ENCODE measurements around the gene RAB22A.

RAB22A gene

DNA sequence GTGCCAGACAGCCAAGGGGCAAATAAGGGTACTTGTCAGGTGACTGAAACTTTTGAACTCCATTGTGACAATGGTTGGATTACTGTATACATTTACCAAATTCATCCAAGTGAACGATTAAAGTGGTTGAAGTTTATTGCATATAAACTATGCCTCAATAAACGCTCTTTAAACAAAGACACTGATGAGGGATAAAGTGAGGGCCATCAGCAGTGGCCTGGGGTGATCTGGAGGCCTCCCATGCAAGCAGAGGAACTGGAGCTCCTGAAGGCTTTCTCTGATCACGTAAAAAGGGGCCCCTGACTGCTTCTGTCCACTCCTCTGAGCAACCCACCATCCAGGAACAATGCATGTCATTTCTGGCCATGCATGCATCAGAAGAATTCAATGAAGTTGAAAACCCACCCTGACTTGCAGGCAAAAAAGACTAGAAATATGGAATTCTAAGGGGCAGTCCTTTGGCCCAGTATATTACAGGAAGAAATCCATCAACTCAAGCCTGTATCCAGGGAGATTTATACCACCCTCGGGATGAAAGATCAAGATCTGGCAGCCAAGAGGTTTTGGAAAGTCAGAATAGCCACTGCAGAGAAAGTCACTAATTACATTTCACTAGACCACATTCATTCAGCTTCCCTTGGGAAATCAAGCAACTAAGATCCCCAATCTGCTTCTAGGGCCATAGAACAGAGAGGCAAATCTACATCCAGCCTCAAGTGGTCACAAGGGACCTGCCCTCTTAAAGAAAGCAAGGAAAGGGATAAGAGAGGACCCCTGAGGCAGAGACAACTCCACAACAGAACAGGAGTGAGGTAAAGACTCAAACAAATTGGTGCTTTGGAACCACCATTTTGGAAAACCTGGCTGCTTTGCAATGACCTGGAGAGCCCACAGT, 31.7 kb upstream of the RAB22A start:
- Histone ChIP-seq H3K27me3 (ENCODE audit: control insufficient read depth, insufficient read depth, low read length) (no peaks in the 10 kb centered on the region), H3K4me1 (ENCODE audit: control insufficient read depth, insufficient read depth, low read length) (no peaks in the 10 kb centered on the region), H3K4me3 (ENCODE audit: low read depth, low read length) (no peak overlapping the region), H3K9me3 (ENCODE audit: control insufficient read depth, insufficient read depth, low read depth, low read length) (peaks cover 3% of the 10 kb centered on the region; the same call in 1 of the 2 replicates), H3K36me3 (ENCODE audit: control insufficient read depth, insufficient read depth, low read length) (peaks cover 4% of the 10 kb centered on the region; the same call in 1 of the 2 replicates), H3K27ac (ENCODE audit: low read depth, low read length) (no peak overlapping the region), H3K9ac (ENCODE audit: low read length) (no peak overlapping the region)

DNA sequence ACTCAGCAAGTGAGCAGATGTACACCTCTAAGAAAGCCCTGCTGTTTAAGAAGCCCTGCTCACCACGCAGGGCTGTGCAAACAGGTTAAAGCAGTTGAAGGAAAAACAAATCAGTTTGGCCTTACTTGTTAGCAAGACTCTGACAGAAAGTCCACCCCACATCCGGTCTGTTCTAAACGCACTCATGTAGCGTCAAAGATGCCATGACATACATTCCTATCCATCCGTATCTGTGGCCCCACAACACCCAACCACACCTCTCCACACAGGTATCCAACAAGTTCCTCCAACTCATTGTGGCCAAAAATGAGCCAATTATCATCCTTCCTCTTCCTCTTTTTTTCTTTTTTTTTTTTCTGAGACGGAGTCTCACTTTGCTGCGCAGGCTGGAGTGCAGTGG, 22.8 kb upstream of the RAB22A start:
- Histone ChIP-seq H3K36me3 (ENCODE audit: control insufficient read depth, insufficient read depth, low read length) (peaks cover 9% of the 10 kb centered on the region; the same call in 1 of the 2 replicates), H3K9me3 (ENCODE audit: control insufficient read depth, insufficient read depth, low read depth, low read length) (no peaks in the 10 kb centered on the region), H3K9ac (ENCODE audit: low read length) (no peak overlapping the region), H3K4me1 (ENCODE audit: control insufficient read depth, insufficient read depth, low read length) (no peaks in the 10 kb centered on the region), H3K4me3 (ENCODE audit: low read depth, low read length) (no peak overlapping the region), H3K27me3 (ENCODE audit: control insufficient read depth, insufficient read depth, low read length) (no peaks in the 10 kb centered on the region), H3K27ac (ENCODE audit: low read depth, low read length) (no peak overlapping the region)

DNA sequence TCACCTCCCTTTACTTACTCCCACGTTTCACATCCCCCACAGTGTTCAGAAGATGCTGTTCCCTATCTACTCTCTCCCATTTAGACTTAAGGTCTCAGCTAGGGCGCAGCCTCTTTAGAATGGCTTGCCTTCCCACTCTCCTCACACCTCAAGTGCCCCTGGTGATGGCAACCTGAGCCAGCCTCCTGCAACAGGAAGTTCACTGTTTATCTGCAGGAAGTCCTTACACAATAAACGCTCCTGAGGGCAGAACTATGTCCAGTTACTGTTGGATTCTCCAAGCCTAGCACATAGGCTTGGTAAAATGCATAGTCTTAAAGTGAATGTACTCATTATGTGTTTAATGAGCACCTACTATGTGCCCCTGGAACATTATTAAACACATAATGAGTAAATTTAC, 21.9 kb upstream of the RAB22A start:
- H3K27me3 ChIP-seq (ENCODE audit: control insufficient read depth, insufficient read depth, low read length), result no peaks in the 10 kb centered on the region
- H3K9me3 ChIP-seq (ENCODE audit: control insufficient read depth, insufficient read depth, low read depth, low read length), result no peaks in the 10 kb centered on the region
- H3K4me3 ChIP-seq (ENCODE audit: low read depth, low read length), result no peak overlapping the region
- H3K9ac ChIP-seq (ENCODE audit: low read length), result no peak overlapping the region
- H3K4me1 ChIP-seq (ENCODE audit: control insufficient read depth, insufficient read depth, low read length), result no peaks in the 10 kb centered on the region
- H3K36me3 ChIP-seq (ENCODE audit: control insufficient read depth, insufficient read depth, low read length), result peaks cover 9% of the 10 kb centered on the region; the same call in 1 of the 2 replicates
- no peak overlapping the region for H3K27ac ChIP-seq (ENCODE audit: low read depth, low read length)

DNA sequence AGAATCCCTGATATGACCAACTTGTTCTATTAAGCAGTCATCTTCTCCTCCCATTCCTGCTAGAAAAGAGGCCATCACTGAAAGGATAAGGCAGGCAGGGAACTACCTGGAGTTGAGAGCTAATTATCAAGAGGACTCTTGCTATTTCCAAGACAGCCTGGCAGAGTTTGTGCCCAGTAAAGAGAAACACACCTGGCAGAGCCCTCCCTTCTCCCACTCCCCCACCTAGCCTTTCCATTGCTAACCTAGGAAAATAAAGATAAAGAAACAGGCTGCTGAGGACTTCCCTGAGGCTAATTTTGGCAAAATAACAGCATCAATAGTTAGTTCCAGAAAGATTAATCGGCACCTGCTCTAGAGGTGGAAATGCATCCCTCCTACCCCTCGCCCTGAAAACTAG, 20.4 kb upstream of the RAB22A start:
- no peak overlapping the region for H3K9ac ChIP-seq (ENCODE audit: low read length)
- no peaks in the 10 kb centered on the region for H3K27me3 ChIP-seq (ENCODE audit: control insufficient read depth, insufficient read depth, low read length)
- H3K9me3 ChIP-seq (ENCODE audit: control insufficient read depth, insufficient read depth, low read depth, low read length), result no peaks in the 10 kb centered on the region
- no peak overlapping the region for H3K27ac ChIP-seq (ENCODE audit: low read depth, low read length)
- H3K4me3 ChIP-seq (ENCODE audit: low read depth, low read length), result no peak overlapping the region
- 0 out of 2 replicates have a peak, but pooled peaks cover 2% of the 10 kb centered on the region for H3K4me1 ChIP-seq (ENCODE audit: control insufficient read depth, insufficient read depth, low read length)
- peaks cover 9% of the 10 kb centered on the region; the same call in 1 of the 2 replicates for H3K36me3 ChIP-seq (ENCODE audit: control insufficient read depth, insufficient read depth, low read length)

DNA sequence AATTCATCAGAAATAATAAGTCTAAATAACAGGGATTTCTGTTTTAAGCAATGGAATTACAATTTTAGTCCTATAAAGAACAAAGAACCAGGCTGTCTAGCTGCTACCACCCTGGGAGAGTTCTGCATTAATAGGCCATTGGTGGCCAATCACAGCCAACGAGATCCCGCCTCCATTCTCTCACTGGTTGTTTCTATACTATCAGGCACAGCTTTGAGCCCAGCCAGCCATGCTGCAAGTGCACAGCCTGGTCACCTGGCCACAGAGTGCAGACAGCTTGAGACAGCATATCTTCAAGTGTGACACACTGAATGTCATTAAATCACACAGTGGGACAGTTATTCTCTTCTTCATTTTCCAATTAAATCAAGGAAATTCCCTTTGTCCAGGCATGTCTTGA, 16.1 kb upstream of the RAB22A start:
- Histone ChIP-seq H3K4me3 (ENCODE audit: low read depth, low read length) (no peak overlapping the region), H3K9me3 (ENCODE audit: control insufficient read depth, insufficient read depth, low read depth, low read length) (no peaks in the 10 kb centered on the region), H3K27me3 (ENCODE audit: control insufficient read depth, insufficient read depth, low read length) (no peaks in the 10 kb centered on the region), H3K4me1 (ENCODE audit: control insufficient read depth, insufficient read depth, low read length) (peaks cover 14% of the 10 kb centered on the region), H3K27ac (ENCODE audit: low read depth, low read length) (no peak overlapping the region), H3K36me3 (ENCODE audit: control insufficient read depth, insufficient read depth, low read length) (no peaks in the 10 kb centered on the region), H3K9ac (ENCODE audit: low read length) (no peak overlapping the region)

DNA sequence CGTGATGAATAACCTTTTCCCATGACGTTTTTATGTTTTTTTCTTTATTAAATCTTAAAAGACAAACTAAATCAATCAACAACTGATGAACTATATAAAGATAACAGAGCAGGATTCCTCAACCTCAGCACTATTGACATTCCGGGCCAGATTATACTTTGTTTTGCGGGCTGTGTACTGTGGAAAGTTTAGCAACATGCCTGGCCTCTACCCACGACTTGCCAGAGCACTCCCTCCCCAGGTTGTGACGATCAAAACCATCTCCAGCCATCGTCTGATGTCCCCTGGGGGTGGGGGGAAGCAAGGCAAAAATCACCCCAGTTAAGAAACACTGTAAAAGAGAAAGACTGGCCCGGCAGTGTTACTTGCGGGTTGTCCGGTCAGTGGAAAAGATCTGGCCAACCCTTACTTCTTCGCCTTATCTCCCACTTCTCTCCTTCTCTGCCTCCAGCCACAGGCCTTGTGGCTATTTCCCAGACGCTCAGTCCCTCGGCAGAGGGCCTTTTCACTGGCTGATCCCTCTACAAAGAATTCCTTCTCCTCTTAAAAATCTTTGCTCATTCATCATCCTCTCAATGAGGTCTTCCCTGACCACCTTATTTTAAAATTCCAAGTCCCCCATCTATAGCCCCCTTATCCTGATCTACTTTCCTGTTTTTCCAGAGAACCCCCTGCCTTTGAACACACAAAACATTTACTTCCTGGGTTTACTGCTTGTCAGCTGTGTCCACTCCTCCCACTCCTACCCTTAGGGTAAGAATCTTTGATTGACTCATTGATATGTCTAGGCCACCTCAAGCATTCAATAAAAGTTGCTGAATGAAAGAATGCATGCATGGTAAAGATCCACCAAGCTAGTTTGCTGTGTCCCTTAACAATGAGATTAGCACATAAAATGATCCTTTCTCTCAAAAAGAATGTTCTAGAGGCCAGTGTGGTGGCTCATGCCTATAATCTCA, 14.7 kb upstream of the RAB22A start:
- Histone ChIP-seq H3K36me3 (ENCODE audit: control insufficient read depth, insufficient read depth, low read length) (no peaks in the 10 kb centered on the region), H3K4me1 (ENCODE audit: control insufficient read depth, insufficient read depth, low read length) (peaks cover 14% of the 10 kb centered on the region), H3K27ac (ENCODE audit: low read depth, low read length) (peak overlapping the region; percentile 27; the same call in 1 of the 2 replicates), H3K27me3 (ENCODE audit: control insufficient read depth, insufficient read depth, low read length) (no peaks in the 10 kb centered on the region), H3K9ac (ENCODE audit: low read length) (no peak overlapping the region), H3K4me3 (ENCODE audit: low read depth, low read length) (no peak overlapping the region), H3K9me3 (ENCODE audit: control insufficient read depth, insufficient read depth, low read depth, low read length) (no peaks in the 10 kb centered on the region)

DNA sequence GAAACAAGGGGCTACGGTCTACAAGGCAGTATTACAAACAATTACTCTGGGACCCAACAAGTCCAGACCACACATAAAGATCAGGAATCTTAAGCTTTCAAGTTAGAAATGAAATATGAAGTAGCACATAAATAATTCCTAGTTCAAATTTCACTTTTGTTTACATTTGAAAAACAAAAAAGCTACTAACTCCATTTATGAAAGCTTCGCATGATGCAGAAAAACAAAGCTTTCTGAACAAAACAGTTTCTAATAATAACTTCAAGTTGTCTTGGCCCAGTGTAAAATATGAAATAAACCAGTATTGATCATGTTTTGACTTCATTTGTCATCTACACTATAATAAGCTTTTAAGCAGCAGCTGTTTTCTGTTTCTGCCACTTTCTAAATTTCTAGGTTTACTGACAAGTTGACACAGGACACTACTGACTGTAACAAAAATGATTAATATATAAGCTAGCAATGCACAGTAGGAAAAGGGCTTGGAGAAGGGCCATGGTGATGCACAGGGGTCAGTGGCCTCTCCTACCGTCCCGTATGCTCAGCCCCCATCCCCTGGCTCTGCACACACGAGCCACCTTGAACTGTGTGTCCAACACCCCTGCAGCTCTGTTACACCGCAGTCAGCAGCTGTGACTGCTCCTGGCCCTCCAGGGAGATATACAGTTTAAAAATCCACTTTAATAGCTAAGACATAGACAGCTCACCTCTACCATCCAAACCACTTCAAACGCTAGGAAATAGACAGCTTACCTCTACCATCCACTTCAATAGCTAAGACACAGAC, 13.3 kb upstream of the RAB22A start:
- no peak overlapping the region for H3K4me3 ChIP-seq (ENCODE audit: low read depth, low read length)
- H3K9me3 ChIP-seq (ENCODE audit: control insufficient read depth, insufficient read depth, low read depth, low read length), result no peaks in the 10 kb centered on the region
- H3K9ac ChIP-seq (ENCODE audit: low read length), result no peak overlapping the region
- H3K27me3 ChIP-seq (ENCODE audit: control insufficient read depth, insufficient read depth, low read length), result no peaks in the 10 kb centered on the region
- H3K36me3 ChIP-seq (ENCODE audit: control insufficient read depth, insufficient read depth, low read length), result no peaks in the 10 kb centered on the region
- no peak overlapping the region for H3K27ac ChIP-seq (ENCODE audit: low read depth, low read length)
- peaks cover 14% of the 10 kb centered on the region for H3K4me1 ChIP-seq (ENCODE audit: control insufficient read depth, insufficient read depth, low read length)

DNA sequence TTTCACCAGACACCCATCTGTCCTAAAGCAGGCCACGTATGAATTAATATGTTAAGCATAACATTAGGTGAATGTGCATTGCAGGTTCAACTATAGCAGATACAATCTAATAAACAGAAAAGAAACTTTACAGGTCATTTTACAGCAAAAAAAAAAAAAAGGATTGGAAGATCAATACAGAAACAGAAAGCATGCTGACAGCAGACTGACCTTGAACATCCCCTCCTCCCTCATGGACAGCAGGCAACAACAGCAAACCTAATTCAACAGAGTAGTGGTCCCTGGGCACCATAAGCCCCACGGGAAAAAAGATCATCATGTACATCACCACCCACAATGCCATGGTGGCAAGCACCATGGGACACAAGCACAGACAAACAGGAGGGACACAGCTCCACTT, 12.1 kb upstream of the RAB22A start:
- Histone ChIP-seq H3K36me3 (ENCODE audit: control insufficient read depth, insufficient read depth, low read length) (no peaks in the 10 kb centered on the region), H3K4me1 (ENCODE audit: control insufficient read depth, insufficient read depth, low read length) (peaks cover 14% of the 10 kb centered on the region), H3K4me3 (ENCODE audit: low read depth, low read length) (no peak overlapping the region), H3K9me3 (ENCODE audit: control insufficient read depth, insufficient read depth, low read depth, low read length) (no peaks in the 10 kb centered on the region), H3K27ac (ENCODE audit: low read depth, low read length) (no peak overlapping the region), H3K27me3 (ENCODE audit: control insufficient read depth, insufficient read depth, low read length) (no peaks in the 10 kb centered on the region), H3K9ac (ENCODE audit: low read length) (no peak overlapping the region)

DNA sequence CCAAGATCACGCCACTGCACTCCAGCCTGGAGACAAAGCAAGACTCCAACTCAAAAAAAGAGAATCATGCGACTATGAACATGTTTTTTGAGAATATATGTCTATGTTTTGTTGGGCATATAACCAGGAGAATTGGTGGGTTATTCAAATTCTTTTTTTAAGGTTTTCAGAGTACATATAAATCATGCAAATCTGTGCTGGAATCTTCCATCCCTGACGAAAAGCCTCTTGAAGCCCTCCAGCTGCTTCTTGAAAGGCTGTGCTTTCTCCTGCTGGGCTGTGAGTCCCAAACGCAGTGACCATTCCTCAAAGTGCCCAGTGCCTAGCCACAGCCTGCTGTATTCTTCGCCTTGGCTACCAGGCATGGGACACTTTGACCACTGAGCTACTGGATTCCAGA, 9.2 kb upstream of the RAB22A start:
- H3K9ac ChIP-seq (ENCODE audit: low read length), result no peak overlapping the region
- H3K4me3 ChIP-seq (ENCODE audit: low read depth, low read length), result no peak overlapping the region
- no peak overlapping the region for H3K27ac ChIP-seq (ENCODE audit: low read depth, low read length)
- peaks cover under 1% of the 10 kb centered on the region; the same call in 1 of the 2 replicates for H3K4me1 ChIP-seq (ENCODE audit: control insufficient read depth, insufficient read depth, low read length)
- no peaks in the 10 kb centered on the region for H3K27me3 ChIP-seq (ENCODE audit: control insufficient read depth, insufficient read depth, low read length)
- H3K36me3 ChIP-seq (ENCODE audit: control insufficient read depth, insufficient read depth, low read length), result no peaks in the 10 kb centered on the region
- H3K9me3 ChIP-seq (ENCODE audit: control insufficient read depth, insufficient read depth, low read depth, low read length), result no peaks in the 10 kb centered on the region

DNA sequence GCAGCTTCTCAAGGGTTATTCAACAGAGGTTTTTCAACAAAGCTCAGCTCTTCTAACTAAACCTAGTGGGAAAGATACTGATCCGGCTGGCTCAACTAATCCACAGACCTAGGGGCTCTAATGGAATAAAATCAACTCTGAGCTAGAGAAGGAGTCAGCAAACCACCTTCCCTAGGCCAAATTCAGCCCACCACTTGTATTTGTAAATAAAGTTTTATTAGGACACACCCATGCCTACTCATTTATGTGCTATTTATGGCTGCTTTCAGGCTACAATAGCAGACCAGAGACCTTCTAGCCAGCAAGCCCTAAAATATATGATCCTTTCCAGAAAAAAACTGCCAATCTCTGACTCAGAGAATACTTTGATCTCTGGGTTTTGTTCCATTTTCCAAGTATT, 6.0 kb upstream of the RAB22A start:
- Histone ChIP-seq H3K36me3 (ENCODE audit: control insufficient read depth, insufficient read depth, low read length) (no peaks in the 10 kb centered on the region), H3K4me1 (ENCODE audit: control insufficient read depth, insufficient read depth, low read length) (peaks cover 3% of the 10 kb centered on the region; the same call in 1 of the 2 replicates), H3K4me3 (ENCODE audit: low read depth, low read length) (no peak overlapping the region), H3K9me3 (ENCODE audit: control insufficient read depth, insufficient read depth, low read depth, low read length) (no peaks in the 10 kb centered on the region), H3K9ac (ENCODE audit: low read length) (no peak overlapping the region), H3K27me3 (ENCODE audit: control insufficient read depth, insufficient read depth, low read length) (no peaks in the 10 kb centered on the region), H3K27ac (ENCODE audit: low read depth, low read length) (no peak overlapping the region)
